Spleen (tissue), 11 donors: Measurements from ENCODE around the gene SNRPD3. TPM values are rescaled to one million over a fixed set of nuclear protein-coding genes. Genes with fewer than 3 reads are reported as not detected.
"Not testable (repeated sequence)": the region's sequence is repeated elsewhere in the genome, so short reads cannot be mapped to it uniquely, and the experiment has no call there.

Source experiments
- DNase-seq: peaks from one replicate; pipeline ENCODE4 v3.0.0-alpha.2; 2020
- H3K27ac ChIP-seq, 8 donors: fragments of 200-600 bp; sonication (generic) in 7 of 8; 1 replicate in 4 of 8; 2 replicates in 4 of 8; pipeline versions ENCODE4 v1.5.0 to v1.8.0; 2016 to 2021; ENCODE audit warnings: inconsistent platforms in 4 of 8, mild to moderate bottlenecking in 4 of 8, moderate library complexity in 1 of 8
- H3K27me3 ChIP-seq, 7 donors: fragments of 200-600 bp; sonication (generic) in 6 of 7; replicated peaks in 1 of 7; 1 replicate in 4 of 7; 2 replicates in 3 of 7; pipeline versions ENCODE4 v1.5.0 to v1.8.0; 2016 to 2021; ENCODE audit warnings: inconsistent platforms in 3 of 7, mild to moderate bottlenecking in 1 of 7
- H3K36me3 ChIP-seq, 6 donors: fragments of 200-600 bp; sonication (generic) in 5 of 6; 1 replicate in 4 of 6; 2 replicates in 2 of 6; pipeline versions ENCODE4 v1.5.0 to v1.8.0; 2016 to 2021; ENCODE audit warnings: inconsistent platforms in 2 of 6
- H3K4me1 ChIP-seq, 6 donors: fragments of 200-600 bp; sonication (generic) in 5 of 6; 1 replicate in 3 of 6; 2 replicates in 3 of 6; pipeline versions ENCODE4 v1.5.0 to v1.8.0; 2016 to 2021; ENCODE audit warnings: inconsistent platforms in 3 of 6
- H3K4me3 ChIP-seq, 8 donors: fragments of 200-600 bp; sonication (generic) in 7 of 8; 1 replicate in 4 of 8; 2 replicates in 4 of 8; pipeline versions ENCODE4 v1.5.0 to v1.8.0; 2016 to 2021; ENCODE audit warnings: inconsistent platforms in 4 of 8, mild to moderate bottlenecking in 4 of 8, moderate library complexity in 2 of 8
- H3K9me3 ChIP-seq, 8 donors: fragments of 200-600 bp; sonication (generic) in 7 of 8; 1 replicate in 4 of 8; 2 replicates in 4 of 8; pipeline versions ENCODE4 v1.5.0 to v1.8.0; 2016 to 2021; ENCODE audit warnings: inconsistent platforms in 4 of 8
- CTCF ChIP-seq, 11 experiments: fragments of 200-600 bp in 7 of 11; fragments of 450-650 bp in 4 of 11; sonication (generic) in 4 of 11; IDR thresholded peaks in 8 of 11; conservative IDR thresholded peaks in 3 of 11; 1 replicate in 7 of 11; 2 replicates in 4 of 11; pipeline versions ENCODE4 v1.4.0 to v1.8.0; 2016 to 2021; ENCODE audit warnings: antibody characterized with exemption in 11 of 11, inconsistent platforms in 4 of 11, mild to moderate bottlenecking in 1 of 11
- POLR2A ChIP-seq, 3 donors: fragments of 450-650 bp; IDR thresholded peaks; one replicate each; pipeline ENCODE4 v1.5.1; 2017; ENCODE audit warnings: antibody characterized with exemption in 3 of 3, mild to moderate bottlenecking in 1 of 3
- POLR2AphosphoS5 ChIP-seq, 3 donors: sonication (generic); formaldehyde crosslinking; IDR thresholded peaks; one replicate each; pipeline ENCODE4 v1.5.1; 2017; ENCODE audit warnings: antibody characterized with exemption in 3 of 3
- WGBS, 5 donors: extraction: QIAGEN DNeasy Blood & Tissue Kit in 3 of 5; methylation state at CpG; one replicate each; pipeline versions ENCODE4 v1.1.5 to v1.1.7; 2013 to 2018; 5-methylcytosine and 5-hydroxymethylcytosine counted together
- intact Hi-C: fragments of 100-400 bp; cut with DNase I; formaldehyde crosslinking; loops from one replicate; pipeline ENCODE4 v1.15.0; 2023; ENCODE audit warnings: low total_unique reads
- polyA plus RNA-seq, 3 donors: library from polyadenylated mRNA; stranded (reverse); fragments of 200-250 nt; gene quantifications; one replicate each; pipeline ENCODE4 v1.2.1, GENCODE V29; 2013
- total RNA-seq, 7 donors: library from RNA; depleted of rRNA in 3 of 7; stranded (reverse); fragments of >200 nt in 3 of 7; fragmentation: NEBNext Ultra II Directional in 4 of 7; extraction: Animal tissue kit (Norgen Biotek cat#: 25700) in 4 of 7; gene quantifications; one replicate each; pipeline versions ENCODE4 v1.1.0 to v1.2.1, GENCODE V29; 2016 to 2021
- donor health status: healthy with polysubstance abuse.
- donor health status: DM: no; HTN: no; CAD: no; lungs with moderate emphysema.
- donor health status: DM: no; HTN: no; CAD: no.
- donor health status: Bipolar disorder and iron deficiency.
- donor health status: healthy.
- donor health status: DM: no; HTN: no; CAD: no.
- donor health status: DM: yes; HTN: yes; CAD: no.

The SNRPD3 gene
- total and polyA plus RNA-seq, 10 donors: 52.0 to 142 (median 92.5) TPM

- WGBS, 5 donors: 87 to 97% (median 87%) methylated on average over 7 to 8 of the region's 8 CpGs
- H3K27ac ChIP-seq: no peak overlapping the region
- intact Hi-C loops: no loop called here
- H3K36me3 ChIP-seq: no peaks in the 10 kb centered on the region
- H3K4me1 ChIP-seq: peaks cover 5 to 40% (median 25%) of the 10 kb centered on the region in 6 donors
- no peaks in the 10 kb centered on the region for H3K27me3 ChIP-seq
- DNase-seq: peak; percentile 66
- TF ChIP-seq POLR2AphosphoS5 (IDR thresholded peaks at IDR 0.05) (no peak), POLR2A (IDR thresholded peaks at IDR 0.05) (no peak), CTCF (IDR thresholded peaks at IDR 0.05 in 8 of 11, conservative IDR thresholded peaks at IDR 0.05 in 3 of 11) (no peak)
- H3K4me3 ChIP-seq: no peak overlapping the region
- H3K9me3 ChIP-seq: no peaks in the 10 kb centered on the region
Observed at GRCh38 chr22:24599514-24599913, 43.7 kb downstream of the SNRPD3 start.

GRCh38 chr22:24599958-24600715 is 44.3 kb downstream of the SNRPD3 start:
- H3K4me1 ChIP-seq: peaks cover 5 to 40% (median 25%) of the 10 kb centered on the region in 6 donors
- H3K4me3 ChIP-seq, H3K9me3 ChIP-seq, H3K36me3 ChIP-seq, intact Hi-C loops, H3K27me3 ChIP-seq: not testable (repeated sequence)
- peak; percentile 39 for DNase-seq
- H3K27ac ChIP-seq: peak overlapping the region in 1 of 8 donors; percentile 74
- WGBS, 5 donors: 94 to 98% (median 95%) methylated on average over 2 to 3 of the region's 3 CpGs

GRCh38 chr22:24601217-24602104 is 45.7 kb downstream of the SNRPD3 start:
- H3K4me1 ChIP-seq: peaks cover 5 to 40% (median 25%) of the 10 kb centered on the region in 6 donors
- no peaks in the 10 kb centered on the region for H3K27me3 ChIP-seq
- no peaks in the 10 kb centered on the region for H3K36me3 ChIP-seq
- no peaks in the 10 kb centered on the region for H3K9me3 ChIP-seq
- TF ChIP-seq POLR2AphosphoS5 (IDR thresholded peaks at IDR 0.05): peak in 1 of 3 donors; percentile 46
- no peak for TF ChIP-seq POLR2A (IDR thresholded peaks at IDR 0.05)
- TF ChIP-seq CTCF (IDR thresholded peaks at IDR 0.05 in 8 of 11, conservative IDR thresholded peaks at IDR 0.05 in 3 of 11): no peak
- peak overlapping the region in 6 of 8 donors; percentile 32 to 77 (median 58) for H3K27ac ChIP-seq
- intact Hi-C loops: no loop called here
- DNase-seq: no peak
- peak overlapping the region in 1 of 8 donors; percentile 22 for H3K4me3 ChIP-seq
- WGBS, 5 donors: 65 to 73% (median 68%) methylated on average over 9 to 12 of the region's 12 CpGs

GRCh38 chr22:24602105-24602749 is 46.4 kb downstream of the SNRPD3 start:
- H3K27me3 ChIP-seq, H3K4me3 ChIP-seq, intact Hi-C loops, H3K36me3 ChIP-seq, H3K9me3 ChIP-seq: not testable (repeated sequence)
- H3K27ac ChIP-seq: peak overlapping the region in 3 of 8 donors; percentile 32 to 77 (median 74)
- WGBS, 5 donors: 82 to 92% (median 84%) methylated on average over 10 to 11 of the region's 11 CpGs
- H3K4me1 ChIP-seq: peaks cover 5 to 41% (median 25%) of the 10 kb centered on the region in 6 donors
- DNase-seq: peak; percentile 23

GRCh38 chr22:24602847-24603769 is 47.3 kb downstream of the SNRPD3 start, which contains the start of gene GGT1:
Gene GGT1, plus strand, starts transcription at chr22:24603193. Its CDS starts 7,889 bp downstream, at chr22:24611082.
- peak; percentile 67 for DNase-seq
- H3K9me3 ChIP-seq, H3K27me3 ChIP-seq, intact Hi-C loops, H3K36me3 ChIP-seq: not testable (repeated sequence)
- peak within 1 kb of the TSS in 4 of 8 donors; percentile 32 to 77 (median 58) for H3K27ac ChIP-seq
- WGBS, 5 donors: 59 to 74% (median 71%) methylated on average over 10 to 22 of the region's 22 CpGs
- H3K4me1 ChIP-seq: peaks cover 5 to 50% (median 29%) of the 10 kb centered on the region in 6 donors
- H3K4me3 ChIP-seq: peak within 1 kb of the TSS in 1 of 8 donors; percentile 39

- peak; percentile 68 for DNase-seq
- peak overlapping the region in 1 of 8 donors; percentile 39 for H3K4me3 ChIP-seq
- H3K27me3 ChIP-seq, H3K36me3 ChIP-seq, H3K9me3 ChIP-seq, intact Hi-C loops: not testable (repeated sequence)
- WGBS, 5 donors: 14 to 18% (median 15%) methylated on average over 13 to 18 of the region's 18 CpGs
- H3K4me1 ChIP-seq: peaks cover 5 to 55% (median 30%) of the 10 kb centered on the region in 6 donors
- H3K27ac ChIP-seq: peak overlapping the region in 3 of 8 donors; percentile 42 to 77 (median 74)
Observed at GRCh38 chr22:24603770-24604629, 48.2 kb downstream of the SNRPD3 start.
